ENCODE measurements around the gene MPG. TPM values are rescaled to one million over a fixed set of nuclear protein-coding genes. Genes with fewer than 3 reads are reported as not detected.

The MPG gene
- total RNA-seq, 1 experiment from 2014 or later = 181 TPM

- H3K36me3 ChIP-seq (replicated peaks; ENCODE audit: control insufficient read depth, insufficient read depth, low read length) = peaks cover 7% of the 10 kb centered on the region
- no peaks in the 10 kb centered on the region for H3K27me3 ChIP-seq (ENCODE audit: control insufficient read depth, insufficient read depth, low read length)
- H3K4me3 ChIP-seq (ENCODE audit: insufficient read depth, low read depth, low read length) = no peak overlapping the region
- no peak for DNase-seq
Observed at GRCh38 chr16:67884-68789, 9.9 kb upstream of the MPG start.

- Histone ChIP-seq H3K36me3 (replicated peaks; ENCODE audit: control insufficient read depth, insufficient read depth, low read length) (peaks cover 1% of the 10 kb centered on the region), H3K27me3 (ENCODE audit: control insufficient read depth, insufficient read depth, low read length) (no peaks in the 10 kb centered on the region), H3K4me3 (ENCODE audit: insufficient read depth, low read depth, low read length) (no peak overlapping the region)
- DNase-seq = no peak
Observed at GRCh38 chr16:69181-69580, 8.8 kb upstream of the MPG start.

GRCh38 chr16:71210-71539 is 6.8 kb upstream of the MPG start:
- no peaks in the 10 kb centered on the region for H3K36me3 ChIP-seq (replicated peaks; ENCODE audit: control insufficient read depth, insufficient read depth, low read length)
- peak; percentile 82 for DNase-seq
- peak overlapping the region; percentile 9; the same call in 1 of the 2 replicates for H3K4me3 ChIP-seq (ENCODE audit: insufficient read depth, low read depth, low read length)
- H3K27me3 ChIP-seq (ENCODE audit: control insufficient read depth, insufficient read depth, low read length) = no peaks in the 10 kb centered on the region

GRCh38 chr16:71540-72401 is 6.3 kb upstream of the MPG start:
- Histone ChIP-seq H3K27me3 (ENCODE audit: control insufficient read depth, insufficient read depth, low read length) (no peaks in the 10 kb centered on the region), H3K4me3 (ENCODE audit: insufficient read depth, low read depth, low read length) (peak overlapping the region; percentile 73), H3K36me3 (replicated peaks; ENCODE audit: control insufficient read depth, insufficient read depth, low read length) (no peaks in the 10 kb centered on the region)
- DNase-seq = peak; percentile 94

GRCh38 chr16:72561-73548 is 5.2 kb upstream of the MPG start, which contains the start of gene RHBDF1:
RHBDF1 (minus strand) TSS chr16:72631; CDS start chr16:65015, 7,616 bp downstream.
- Histone ChIP-seq H3K36me3 (replicated peaks; ENCODE audit: control insufficient read depth, insufficient read depth, low read length) (no peaks in the 10 kb centered on the region), H3K4me3 (ENCODE audit: insufficient read depth, low read depth, low read length) (peak within 1 kb of the TSS; percentile 73), H3K27me3 (ENCODE audit: control insufficient read depth, insufficient read depth, low read length) (no peaks in the 10 kb centered on the region)
- DNase-seq = peak; percentile 99

- Histone ChIP-seq H3K27me3 (ENCODE audit: control insufficient read depth, insufficient read depth, low read length) (no peaks in the 10 kb centered on the region), H3K36me3 (replicated peaks; ENCODE audit: control insufficient read depth, insufficient read depth, low read length) (no peaks in the 10 kb centered on the region), H3K4me3 (ENCODE audit: insufficient read depth, low read depth, low read length) (no peak overlapping the region)
- no peak for DNase-seq
Observed at GRCh38 chr16:74051-74746, 3.8 kb upstream of the MPG start.

- H3K36me3 ChIP-seq (replicated peaks; ENCODE audit: control insufficient read depth, insufficient read depth, low read length) = no peaks in the 10 kb centered on the region; the same call in 1 of the 2 replicates
- H3K4me3 ChIP-seq (ENCODE audit: insufficient read depth, low read depth, low read length) = no peak overlapping the region
- no peaks in the 10 kb centered on the region for H3K27me3 ChIP-seq (ENCODE audit: control insufficient read depth, insufficient read depth, low read length)
- no peak for DNase-seq
Observed at GRCh38 chr16:74747-75334, 3.2 kb upstream of the MPG start.

GRCh38 chr16:75580-76501 is 2.2 kb upstream of the MPG start:
- peak; percentile 87 for DNase-seq
- Histone ChIP-seq H3K27me3 (ENCODE audit: control insufficient read depth, insufficient read depth, low read length) (no peaks in the 10 kb centered on the region), H3K4me3 (ENCODE audit: insufficient read depth, low read depth, low read length) (no peak overlapping the region), H3K36me3 (replicated peaks; ENCODE audit: control insufficient read depth, insufficient read depth, low read length) (no peaks in the 10 kb centered on the region; the same call in 1 of the 2 replicates)

GRCh38 chr16:76535-77272 is 1.3 kb upstream of the MPG start:
- DNase-seq = no peak
- Histone ChIP-seq H3K36me3 (replicated peaks; ENCODE audit: control insufficient read depth, insufficient read depth, low read length) (no peaks in the 10 kb centered on the region; the same call in 1 of the 2 replicates), H3K27me3 (ENCODE audit: control insufficient read depth, insufficient read depth, low read length) (no peaks in the 10 kb centered on the region), H3K4me3 (ENCODE audit: insufficient read depth, low read depth, low read length) (no peak overlapping the region)

GRCh38 chr16:77273-77806 is 685 bp upstream of the MPG start:
- Histone ChIP-seq H3K4me3 (ENCODE audit: insufficient read depth, low read depth, low read length) (peak overlapping the region; percentile 92), H3K36me3 (replicated peaks; ENCODE audit: control insufficient read depth, insufficient read depth, low read length) (no peaks in the 10 kb centered on the region; the same call in 1 of the 2 replicates), H3K27me3 (ENCODE audit: control insufficient read depth, insufficient read depth, low read length) (no peaks in the 10 kb centered on the region)
- DNase-seq = peak; percentile 93

GRCh38 chr16:78444-79150 is 572 bp downstream of the MPG start:
- Histone ChIP-seq H3K4me3 (ENCODE audit: insufficient read depth, low read depth, low read length) (peak overlapping the region; percentile 92), H3K36me3 (replicated peaks; ENCODE audit: control insufficient read depth, insufficient read depth, low read length) (no peaks in the 10 kb centered on the region; the same call in 1 of the 2 replicates), H3K27me3 (ENCODE audit: control insufficient read depth, insufficient read depth, low read length) (no peaks in the 10 kb centered on the region)
- DNase-seq = no peak
